Erythroblast (primary cell): ENCODE results near the gene SLC10A7.

ENCODE experiments used
- GATA1 ChIP-seq: IDR thresholded peaks from 2 replicates; pipeline ENCODE4 v1.6.1; 2011; ENCODE audit warnings: low read depth, mild to moderate bottlenecking, control low read depth, low read length, moderate library complexity
- POLR2A ChIP-seq: IDR thresholded peaks from 2 replicates; pipeline ENCODE4 v1.6.1; 2011; ENCODE audit warnings: mild to moderate bottlenecking, low read length

GRCh38 chr4:146485968-146486367 lies 35.8 kb downstream of the SLC10A7 start:
- no peak for TF ChIP-seq POLR2A
- TF ChIP-seq GATA1 = no peak
